HG02870 (cell line): ENCODE measurements around the gene CDH24.
"Not testable (repeated sequence)": the region's sequence is repeated elsewhere in the genome, so short reads cannot be mapped to it uniquely, and the experiment has no call there.

Experiments
- ATAC-seq: cut with Tn5 transposase; IDR thresholded peaks from one replicate; pipeline ENCODE4 v1.9.1; 2021; ENCODE audit warnings: mild to moderate bottlenecking, moderate library complexity; ENCODE audit not compliant: unreplicated experiment

Gene CDH24

GRCh38 chr14:23021889-23022442, 35.4 kb downstream of the CDH24 start:
- ATAC-seq: no peak

- ATAC-seq: no peak
Observed at GRCh38 chr14:23021434-23021833, 35.9 kb downstream of the CDH24 start.

- ATAC-seq: no peak
Observed at GRCh38 chr14:23020143-23021128, 36.9 kb downstream of the CDH24 start.

- ATAC-seq: no peak
Observed at GRCh38 chr14:23018107-23018506, 39.2 kb downstream of the CDH24 start.

- no peak for ATAC-seq
Observed at GRCh38 chr14:23017091-23017490, 40.2 kb downstream of the CDH24 start.

- ATAC-seq: no peak
Observed at GRCh38 chr14:23015618-23016017, 41.7 kb downstream of the CDH24 start.

GRCh38 chr14:23013749-23014054, 43.6 kb downstream of the CDH24 start:
- not testable (repeated sequence) for ATAC-seq

GRCh38 chr14:23013054-23013748, 44.1 kb downstream of the CDH24 start:
- ATAC-seq: no peak

GRCh38 chr14:23009939-23010726, 47.2 kb downstream of the CDH24 start, which contains the start of gene C14orf93:
Gene C14orf93 (minus strand): TSS chr14:23010143. CDS start chr14:22999023, 11,120 bp downstream.
- no peak for ATAC-seq

GRCh38 chr14:23009483-23009938, 47.8 kb downstream of the CDH24 start:
- no peak for ATAC-seq

GRCh38 chr14:23008831-23009230, 48.5 kb downstream of the CDH24 start:
- ATAC-seq: no peak

GRCh38 chr14:23006544-23007419, 50.5 kb downstream of the CDH24 start:
- peak; percentile 95 for ATAC-seq

GRCh38 chr14:23006188-23006534, 51.2 kb downstream of the CDH24 start:
- no peak for ATAC-seq

- ATAC-seq: no peak
Observed at GRCh38 chr14:23005451-23006187, 51.7 kb downstream of the CDH24 start.

GRCh38 chr14:23004274-23004673, 53.0 kb downstream of the CDH24 start:
- not testable (repeated sequence) for ATAC-seq

GRCh38 chr14:23002592-23002991, 54.7 kb downstream of the CDH24 start:
- no peak for ATAC-seq

GRCh38 chr14:23000860-23001259, 56.5 kb downstream of the CDH24 start:
- no peak for ATAC-seq

- no peak for ATAC-seq
Observed at GRCh38 chr14:22998329-22999012, 58.8 kb downstream of the CDH24 start.
